HepG2 (cell line): Measurements from ENCODE around the gene PLOD3. TPM values are rescaled to one million over a fixed set of nuclear protein-coding genes. Genes with fewer than 3 reads are reported as not detected.
A peak's percentile ranks its signal among the peaks of the same experiment; 100 is the strongest.

Experiments
- HDAC6 ChIP-seq: fragments of 200-600 bp; sonication (generic); IDR thresholded peaks from 2 replicates; pipeline ENCODE4 v1.7.0; 2017; ENCODE audit warnings: mild to moderate bottlenecking, antibody characterized with exemption, low read length, low read depth
- HES4 ChIP-seq: sonication (generic); formaldehyde crosslinking; IDR thresholded peaks from 2 replicates; pipeline ENCODE4 v1.9.0; 2021; ENCODE audit warnings: mild to moderate bottlenecking, missing genetic modification reagents, borderline replicate concordance
- KDM5A ChIP-seq: fragments of 200-600 bp; sonication (generic); IDR thresholded peaks from 2 replicates; pipeline ENCODE4 v1.7.0; 2018; ENCODE audit warnings: antibody characterized with exemption, mild to moderate bottlenecking, low read length, borderline replicate concordance
- KDM5B ChIP-seq: sonication (generic); formaldehyde crosslinking; IDR thresholded peaks from 2 replicates; pipeline ENCODE4 v1.4.0; 2020; ENCODE audit warnings: missing genetic modification reagents, mild to moderate bottlenecking, borderline replicate concordance
- NR2F2 ChIP-seq: IDR thresholded peaks from 2 replicates; pipeline ENCODE4 v1.6.1; 2012; ENCODE audit warnings: low read depth, inconsistent platforms, borderline replicate concordance
- NR2F6 ChIP-seq, 2 experiments: IDR thresholded peaks; 2 replicates each; pipeline ENCODE4 v1.6.1; 2016; ENCODE audit warnings: antibody characterized with exemption in 1 of 2, mild to moderate bottlenecking in 1 of 2
- POLR2AphosphoS5 ChIP-seq: IDR thresholded peaks from 2 replicates; pipeline ENCODE4 v1.6.1; 2012; ENCODE audit warnings: low read depth, low read length
- SMARCE1 ChIP-seq: fragments of 450-650 bp; IDR thresholded peaks from 2 replicates; pipeline ENCODE4 v1.6.1; 2017; ENCODE audit warnings: borderline replicate concordance
- TGIF2 ChIP-seq: IDR thresholded peaks from 2 replicates; pipeline ENCODE4 v1.6.1; 2016; ENCODE audit warnings: control low read depth, missing compliant biosample characterization
- THYN1 ChIP-seq: sonication (generic); formaldehyde crosslinking; IDR thresholded peaks from 2 replicates; pipeline ENCODE4 v1.8.1; 2023; ENCODE audit warnings: low read depth, mild to moderate bottlenecking, moderate library complexity, missing genetic modification reagents, borderline replicate concordance
- TMF1 ChIP-seq: sonication (generic); formaldehyde crosslinking; IDR thresholded peaks from 2 replicates; pipeline ENCODE4 v1.8.1; 2022; ENCODE audit warnings: low read depth, missing genetic modification reagents
- TOE1 ChIP-seq: sonication (generic); formaldehyde crosslinking; IDR thresholded peaks from 2 replicates; pipeline ENCODE4 v1.4.0; 2020; ENCODE audit warnings: mild to moderate bottlenecking, missing genetic modification reagents
- ZBTB2 ChIP-seq: sonication (generic); formaldehyde crosslinking; IDR thresholded peaks from 2 replicates; pipeline ENCODE4 v1.8.0; 2022; ENCODE audit warnings: low read depth, missing genetic modification reagents
- ZNF251 ChIP-seq: sonication (generic); formaldehyde crosslinking; IDR thresholded peaks from 2 replicates; pipeline ENCODE4 v1.9.0; 2021; ENCODE audit warnings: mild to moderate bottlenecking, missing genetic modification reagents
- ZNF451 ChIP-seq: sonication (generic); formaldehyde crosslinking; IDR thresholded peaks from 2 replicates; pipeline ENCODE4 v1.5.0; 2020; ENCODE audit warnings: mild to moderate bottlenecking, missing genetic modification reagents
- ZNF558 ChIP-seq: sonication (generic); formaldehyde crosslinking; IDR thresholded peaks from 2 replicates; pipeline ENCODE4 v1.9.0; 2022; ENCODE audit warnings: mild to moderate bottlenecking, missing genetic modification reagents, borderline replicate concordance
- ZNF562 ChIP-seq: sonication (generic); formaldehyde crosslinking; IDR thresholded peaks from 2 replicates; pipeline ENCODE4 v1.8.0; 2022; ENCODE audit warnings: missing genetic modification reagents, borderline replicate concordance
- ZNF614 ChIP-seq: IDR thresholded peaks from 2 replicates; pipeline ENCODE4 v1.6.1; 2018; ENCODE audit warnings: missing biosample characterization, missing genetic modification reagents, inconsistent platforms, borderline replicate concordance
- ZNF672 ChIP-seq: sonication (generic); formaldehyde crosslinking; IDR thresholded peaks from 2 replicates; pipeline ENCODE4 v1.8.1; 2022; ENCODE audit warnings: missing genetic modification reagents
- ZNF720 ChIP-seq: sonication (generic); formaldehyde crosslinking; IDR thresholded peaks from 2 replicates; pipeline ENCODE4 v1.4.0; 2020; ENCODE audit warnings: missing genetic modification reagents
- ZNF737 ChIP-seq: sonication (generic); formaldehyde crosslinking; IDR thresholded peaks from 2 replicates; pipeline ENCODE4 v1.5.0; 2020; ENCODE audit warnings: missing genetic modification reagents, mild to moderate bottlenecking, borderline replicate concordance
- ZNF800 ChIP-seq: sonication (generic); formaldehyde crosslinking; IDR thresholded peaks from 2 replicates; pipeline ENCODE4 v1.4.0; 2020; ENCODE audit warnings: missing genetic modification reagents
- polyA plus RNA-seq, 8 experiments: library from polyadenylated mRNA; depleted of rRNA in 3 of 8; stranded (reverse) in 7 of 8; unstranded in 1 of 8; fragments of >200 nt; fragmentation: Illumina TruSeq in 4 of 8; extraction: Trizol in 4 of 8; gene quantifications; 2 replicates each; pipeline versions ENCODE4 v1.2.1 to v1.2.3, GENCODE V29; 2011 to 2016; ENCODE audit warnings: low read depth in 4 of 8, missing spikeins in 1 of 8, mixed read lengths in 1 of 8; ENCODE audit not compliant: insufficient read depth in 1 of 8
- total RNA-seq, 5 experiments: library from RNA; depleted of rRNA; stranded (reverse); fragments of >200 nt; fragmentation: Illumina TruSeq; extraction: Trizol; gene quantifications; 2 replicates each; pipeline ENCODE4 v1.2.3, GENCODE V29; 2016; ENCODE audit warnings: low read depth in 1 of 5
- TF ChIP-seq, protein P1 (sequence below): sonication (generic); formaldehyde crosslinking; IDR thresholded peaks from 2 replicates; pipeline ENCODE4 v1.4.0; 2020; ENCODE audit warnings: missing genetic modification reagents
- TF ChIP-seq, protein P2 (sequence below): sonication (generic); formaldehyde crosslinking; IDR thresholded peaks from 2 replicates; pipeline ENCODE4 v1.4.0; 2020; ENCODE audit warnings: missing genetic modification reagents, mild to moderate bottlenecking, borderline replicate concordance

The PLOD3 gene
- total and polyA plus RNA-seq, 2 of the 13 experiments (the other 11 are each of a cell fraction or from before 2014, with no cell fraction given) = 65.8 to 67.4 TPM

DNA sequence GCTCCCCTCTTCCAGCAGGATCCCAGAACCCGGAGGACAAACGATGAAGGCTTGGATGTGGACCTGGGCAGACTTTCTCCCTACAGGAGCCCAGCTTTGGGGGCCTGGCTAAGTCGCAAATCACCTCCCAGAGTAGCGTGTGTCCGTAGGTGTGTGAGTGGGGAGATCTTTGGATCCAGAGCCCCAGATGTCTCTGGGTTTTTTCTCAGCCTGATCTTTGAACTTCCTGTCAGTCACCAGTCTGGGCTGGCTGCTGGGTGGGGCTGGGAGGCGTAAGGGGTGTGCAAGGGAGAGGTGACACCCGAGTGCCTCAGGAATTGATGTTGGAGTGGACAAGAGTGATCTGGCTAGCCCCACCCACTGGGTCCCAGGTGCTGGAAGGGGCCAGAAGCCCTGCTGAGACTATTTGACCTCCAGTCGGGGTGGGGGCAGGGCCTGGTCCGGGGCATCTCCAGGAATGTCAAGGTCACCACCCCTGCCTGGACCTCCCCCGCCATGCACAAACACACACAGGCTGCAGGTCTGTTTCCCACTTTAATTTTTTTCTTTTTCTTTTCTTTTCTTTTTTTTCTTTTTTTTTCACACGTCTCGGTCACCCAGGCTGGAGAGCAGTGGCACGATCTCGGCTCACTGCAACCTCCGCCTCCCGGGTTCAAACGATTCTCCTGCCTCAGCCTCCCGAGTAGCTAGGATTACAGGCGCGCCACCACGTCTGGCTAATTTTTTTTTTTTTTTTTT is 16.4 kb downstream of the PLOD3 start, which contains the start of gene MOGAT3 (continued):
- peak; percentile 93 for TF ChIP-seq NR2F2
- no peak for TF ChIP-seq SMARCE1
- TF ChIP-seq KDM5B (CRISPR knock-in tag) = no peak
- TF ChIP-seq ZNF672 (CRISPR knock-in tag) = no peak
- TF ChIP-seq TGIF2 (CRISPR knock-in tag) = no peak
- TF ChIP-seq ZNF562 (CRISPR knock-in tag) = no peak
- TF ChIP-seq HES4 = no peak
- no peak for TF ChIP-seq THYN1
- TF ChIP-seq, protein P1, sequence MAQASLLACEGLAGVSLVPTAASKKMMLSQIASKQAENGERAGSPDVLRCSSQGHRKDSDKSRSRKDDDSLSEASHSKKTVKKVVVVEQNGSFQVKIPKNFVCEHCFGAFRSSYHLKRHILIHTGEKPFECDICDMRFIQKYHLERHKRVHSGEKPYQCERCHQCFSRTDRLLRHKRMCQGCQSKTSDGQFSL (CRISPR knock-in tag) = peak; percentile 54
- no peak for TF ChIP-seq HDAC6
- peak; percentile 70; the same call in 1 of the 2 replicates for TF ChIP-seq ZNF614 (CRISPR knock-in tag)
- no peak for TF ChIP-seq ZNF800 (CRISPR knock-in tag)
- no peak; the same call in 1 of the 2 replicates for TF ChIP-seq ZNF558 (CRISPR knock-in tag)
- TF ChIP-seq ZNF737 = 0 out of 2 replicates have a peak, but pooled peaks have one; percentile 7
- TF ChIP-seq ZNF451 (CRISPR knock-in tag) = no peak
- TF ChIP-seq ZNF720 (CRISPR knock-in tag) = no peak
- TF ChIP-seq, protein P2, sequence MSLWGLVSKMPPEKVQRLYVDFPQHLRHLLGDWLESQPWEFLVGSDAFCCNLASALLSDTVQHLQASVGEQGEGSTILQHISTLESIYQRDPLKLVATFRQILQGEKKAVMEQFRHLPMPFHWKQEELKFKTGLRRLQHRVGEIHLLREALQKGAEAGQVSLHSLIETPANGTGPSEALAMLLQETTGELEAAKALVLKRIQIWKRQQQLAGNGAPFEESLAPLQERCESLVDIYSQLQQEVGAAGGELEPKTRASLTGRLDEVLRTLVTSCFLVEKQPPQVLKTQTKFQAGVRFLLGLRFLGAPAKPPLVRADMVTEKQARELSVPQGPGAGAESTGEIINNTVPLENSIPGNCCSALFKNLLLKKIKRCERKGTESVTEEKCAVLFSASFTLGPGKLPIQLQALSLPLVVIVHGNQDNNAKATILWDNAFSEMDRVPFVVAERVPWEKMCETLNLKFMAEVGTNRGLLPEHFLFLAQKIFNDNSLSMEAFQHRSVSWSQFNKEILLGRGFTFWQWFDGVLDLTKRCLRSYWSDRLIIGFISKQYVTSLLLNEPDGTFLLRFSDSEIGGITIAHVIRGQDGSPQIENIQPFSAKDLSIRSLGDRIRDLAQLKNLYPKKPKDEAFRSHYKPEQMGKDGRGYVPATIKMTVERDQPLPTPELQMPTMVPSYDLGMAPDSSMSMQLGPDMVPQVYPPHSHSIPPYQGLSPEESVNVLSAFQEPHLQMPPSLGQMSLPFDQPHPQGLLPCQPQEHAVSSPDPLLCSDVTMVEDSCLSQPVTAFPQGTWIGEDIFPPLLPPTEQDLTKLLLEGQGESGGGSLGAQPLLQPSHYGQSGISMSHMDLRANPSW (CRISPR knock-in tag) = 0 out of 2 replicates have a peak, but pooled peaks have one; percentile 38
- 0 out of 2 replicates have a peak, but pooled peaks have one; percentile 40 for TF ChIP-seq TOE1 (CRISPR knock-in tag)
- no peak for TF ChIP-seq TMF1 (CRISPR knock-in tag)
- peak; percentile 74; the same call in 1 of the 2 replicates for TF ChIP-seq KDM5A
- no peak for TF ChIP-seq ZBTB2 (CRISPR knock-in tag)
- peak; percentile 96 for TF ChIP-seq NR2F6 (IDR thresholded peaks at IDR 0.05)
- TF ChIP-seq NR2F6 (CRISPR knock-in tag; IDR thresholded peaks at IDR 0.05) = peak; percentile 97
- no peak for TF ChIP-seq ZNF251 (CRISPR knock-in tag)
- peak; percentile 99 for TF ChIP-seq POLR2AphosphoS5
